Measurements from ENCODE around the gene ANO4.

ANO4 gene

DNA sequence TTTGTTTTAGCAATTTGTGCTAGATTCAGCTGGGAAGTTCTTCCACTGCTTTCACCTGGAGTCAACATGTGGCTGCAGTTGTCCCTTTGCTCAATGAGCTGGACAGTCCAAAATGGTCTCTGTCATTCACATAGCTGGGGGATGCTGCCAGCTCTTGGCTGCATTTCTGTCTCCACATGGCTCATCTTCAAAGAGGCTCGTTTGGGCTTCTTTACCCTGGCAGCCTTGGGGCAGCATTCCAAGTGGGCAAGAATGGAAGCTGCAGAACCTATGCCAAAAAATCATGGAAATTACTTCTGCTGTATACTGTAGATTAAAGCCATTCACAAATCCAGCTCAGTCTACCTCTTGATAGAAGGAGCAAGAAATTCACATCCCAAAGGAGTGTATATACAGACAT, 216.3 kb downstream of the ANO4 start:
- Histone ChIP-seq H3K4me3 (no peak overlapping the region), H3K27ac (no peak overlapping the region)
- DNase-seq (ENCODE audit: low spot score): no peak
- TF ChIP-seq CTCF (IDR thresholded peaks at IDR 0.05): no peak

GRCh38 chr12:101013993-101014392, 219.4 kb downstream of the ANO4 start:
- no peak overlapping the region for H3K27ac ChIP-seq
- TF ChIP-seq CTCF (IDR thresholded peaks at IDR 0.05): no peak
- no peak overlapping the region for H3K4me3 ChIP-seq
- DNase-seq (ENCODE audit: low spot score): no peak

DNA sequence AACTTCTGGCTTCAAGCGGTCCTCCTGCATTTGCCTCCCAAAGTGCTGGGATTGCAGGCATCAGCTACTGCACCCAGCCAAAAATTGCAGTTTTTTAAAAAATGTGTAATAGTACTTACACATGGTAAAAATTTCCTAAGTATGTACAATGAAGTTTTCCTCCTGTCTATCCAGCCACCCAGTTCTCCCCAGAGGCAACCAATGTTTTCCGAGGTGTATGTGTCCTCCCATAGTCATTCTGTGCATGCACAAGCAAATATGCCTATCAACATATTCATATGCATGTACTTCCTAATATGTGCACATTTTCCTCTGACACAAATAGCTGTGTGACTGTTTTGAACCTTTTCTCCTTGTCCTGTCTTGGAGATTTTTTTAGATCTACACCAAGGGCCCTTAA, 220.5 kb downstream of the ANO4 start:
- Histone ChIP-seq H3K4me3 (no peak overlapping the region), H3K27ac (no peak overlapping the region)
- TF ChIP-seq CTCF (IDR thresholded peaks at IDR 0.05): no peak
- no peak for DNase-seq (ENCODE audit: low spot score)

DNA sequence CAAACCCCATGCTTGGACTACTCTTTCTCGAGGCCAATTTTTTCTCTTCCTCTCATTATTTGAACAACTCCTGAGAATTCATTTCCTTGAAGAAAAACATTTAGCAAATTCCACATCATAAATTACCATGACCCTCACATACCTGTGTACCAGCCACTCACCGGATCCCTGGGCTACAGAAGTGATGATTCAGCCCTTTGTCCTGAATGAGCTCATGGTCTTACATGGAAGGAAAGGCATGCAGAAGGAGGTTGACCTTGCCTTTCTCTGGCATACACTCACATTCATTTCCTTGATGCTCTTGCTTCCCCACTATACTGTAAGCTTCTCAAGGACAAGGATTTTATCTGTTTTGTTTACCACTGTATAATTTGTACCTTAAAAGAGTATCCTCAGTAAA, 224.0 kb downstream of the ANO4 start:
- DNase-seq (ENCODE audit: low spot score): no peak
- Histone ChIP-seq H3K27ac (no peak overlapping the region), H3K4me3 (no peak overlapping the region)
- no peak for TF ChIP-seq CTCF (IDR thresholded peaks at IDR 0.05)

DNA sequence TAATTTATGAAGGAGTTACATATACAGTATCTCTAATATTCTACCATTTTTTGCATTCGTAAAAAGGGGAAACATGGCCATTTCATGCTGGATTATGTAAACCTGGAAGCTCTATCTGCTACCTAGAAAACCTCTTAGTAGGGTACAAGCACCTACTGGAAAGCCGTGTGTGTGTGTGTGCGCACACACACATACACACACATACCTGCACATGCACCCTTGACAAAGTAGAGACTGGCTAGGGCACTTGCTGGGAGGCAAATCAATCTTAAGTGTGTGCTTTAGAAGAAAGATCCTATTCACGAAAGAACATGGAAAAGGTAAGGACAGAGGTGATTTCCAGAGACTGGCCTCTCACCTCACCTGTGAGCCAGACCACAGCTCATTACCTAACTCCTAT, 224.6 kb downstream of the ANO4 start:
- TF ChIP-seq CTCF (IDR thresholded peaks at IDR 0.05): no peak
- DNase-seq (ENCODE audit: low spot score): no peak
- H3K27ac ChIP-seq: no peak overlapping the region
- no peak overlapping the region for H3K4me3 ChIP-seq

- TF ChIP-seq CTCF (IDR thresholded peaks at IDR 0.05): no peak
- Histone ChIP-seq H3K4me3 (no peak overlapping the region), H3K27ac (no peak overlapping the region)
- DNase-seq (ENCODE audit: low spot score): no peak
Observed at GRCh38 chr12:101019667-101020066, 225.1 kb downstream of the ANO4 start.

DNA sequence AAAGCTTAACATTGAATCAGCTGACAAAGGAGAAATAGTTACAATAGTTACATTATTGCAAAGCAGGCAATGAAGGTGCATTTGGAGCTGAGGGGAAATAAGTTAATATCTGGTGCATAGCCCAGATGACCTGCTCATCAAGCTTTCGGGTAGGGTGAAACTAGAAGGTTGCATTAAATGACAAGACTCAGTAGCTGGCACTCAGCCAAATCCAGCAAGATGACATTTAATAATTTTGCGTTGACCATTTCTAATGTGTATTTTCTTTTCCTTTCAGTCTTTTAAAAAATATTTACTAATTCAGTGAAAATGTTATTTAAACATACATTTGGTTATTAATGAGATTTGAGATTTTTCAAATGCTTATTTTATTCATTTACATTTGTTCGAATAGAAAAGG, 226.9 kb downstream of the ANO4 start:
- Histone ChIP-seq H3K27ac (no peak overlapping the region), H3K4me3 (no peak overlapping the region)
- no peak for TF ChIP-seq CTCF (IDR thresholded peaks at IDR 0.05)
- no peak for DNase-seq (ENCODE audit: low spot score)

Data from coronary artery (tissue), 2 donors.